Endothelial cell of umbilical vein (primary cell): Measurements from ENCODE around the gene COLGALT1. TPM values are rescaled to one million over a fixed set of nuclear protein-coding genes. Genes with fewer than 3 reads are reported as not detected.

Source experiments
- BruUV-seq: library from RNA; stranded (reverse); fragments of 400-500 nt; replicated peaks from 2 replicates; lab custom pipeline; 2021; lab: Mats Ljungman, UMichigan
- CTCF ChIA-PET: fragments of 300-600, 350-600 bp; sonication (Branson Sonifier 250); formaldehyde crosslinking; loops from one replicate; lab custom pipeline; 2021; ENCODE audit warnings: antibody characterized with exemption, inconsistent platforms; lab: Charles Lee
- POLR2A ChIA-PET: fragments of 300-600, 350-600 bp; sonication (Branson Sonifier 250); formaldehyde crosslinking; loops from one replicate; lab custom pipeline; 2021; ENCODE audit warnings: antibody characterized with exemption, inconsistent platforms; lab: Charles Lee
- DNase-seq: peaks from one replicate; pipeline ENCODE4 v3.0.0-alpha.2; 2011; ENCODE audit warnings: low read depth, low spot score
- FAIRE-seq: peaks from 2 replicates; lab custom pipeline; 2011; peaks lifted over from hg19 to GRCh38; lab: Jason Lieb, UNC
- H2AFZ ChIP-seq: 2 replicates; pipeline ENCODE4 v1.6.0; 2012; ENCODE audit warnings: low read depth, low read length, control low read depth, inconsistent platforms
- H3K27ac ChIP-seq: 2 replicates; pipeline ENCODE4 v1.5.1; 2011; ENCODE audit warnings: low read depth, mild to moderate bottlenecking, control low read depth, low read length, moderate library complexity; ENCODE audit not compliant: insufficient read depth
- H3K27me3 ChIP-seq, 2 experiments: 2 replicates each; pipeline versions ENCODE4 v1.6.0 to v1.6.1; 2011; ENCODE audit warnings: low read length in 2 of 2, mixed read lengths in 1 of 2; ENCODE audit not compliant: control insufficient read depth in 2 of 2, insufficient read depth in 2 of 2
- H3K36me3 ChIP-seq, 2 experiments: 2 replicates in 1 of 2; 3 replicates in 1 of 2; pipeline ENCODE4 v1.5.1; 2011; ENCODE audit warnings: low read length in 2 of 2, mild to moderate bottlenecking in 1 of 2, moderate library complexity in 1 of 2; ENCODE audit not compliant: control insufficient read depth in 2 of 2, insufficient read depth in 2 of 2; ENCODE audit errors: extremely low read depth in 1 of 2
- H3K4me1 ChIP-seq: 3 replicates; pipeline ENCODE4 v1.5.1; 2011; ENCODE audit warnings: mild to moderate bottlenecking, low read length; ENCODE audit not compliant: control insufficient read depth, insufficient read depth; ENCODE audit errors: extremely low read depth
- H3K4me2 ChIP-seq: 2 replicates; pipeline ENCODE4 v1.6.1; 2011; ENCODE audit warnings: low read length, control low read depth, mixed read lengths; ENCODE audit not compliant: insufficient read depth
- H3K4me3 ChIP-seq, 3 experiments: fragments of 200-600 bp in 1 of 3; sonication (generic), shearing (Covaris generic) in 1 of 3; replicated peaks in 1 of 3; 2 replicates each; pipeline ENCODE4 v1.5.1; 2011 to 2016; ENCODE audit warnings: control low read depth in 3 of 3, low read length in 3 of 3, mild to moderate bottlenecking in 2 of 3, inconsistent platforms in 1 of 3, low read depth in 1 of 3, moderate library complexity in 1 of 3; ENCODE audit not compliant: insufficient read depth in 1 of 3
- H3K79me2 ChIP-seq: 2 replicates; pipeline ENCODE4 v1.6.0; 2012; ENCODE audit warnings: low read length, inconsistent platforms; ENCODE audit not compliant: control insufficient read depth, insufficient read depth
- H3K9ac ChIP-seq: replicated peaks from 2 replicates; pipeline ENCODE3; 2011; ENCODE audit warnings: low read length, control low read depth; ENCODE audit not compliant: insufficient read depth; ENCODE audit errors: extremely low read depth
- H3K9me1 ChIP-seq: replicated peaks from 3 replicates; pipeline ENCODE4 v1.6.0; 2011; ENCODE audit warnings: mild to moderate bottlenecking, low read length; ENCODE audit not compliant: control insufficient read depth, insufficient read depth; ENCODE audit errors: extremely low read depth
- H3K9me3 ChIP-seq: replicated peaks from 2 replicates; pipeline ENCODE4 v1.5.1; 2012; ENCODE audit warnings: low read length, inconsistent platforms; ENCODE audit not compliant: control insufficient read depth, insufficient read depth
- H4K20me1 ChIP-seq: replicated peaks from 2 replicates; pipeline ENCODE3; 2011; ENCODE audit warnings: mild to moderate bottlenecking, low read length; ENCODE audit not compliant: control insufficient read depth, insufficient read depth; ENCODE audit errors: extremely low read depth
- EZH2 ChIP-seq: IDR thresholded peaks from 2 replicates; pipeline ENCODE4 v1.6.1; 2012; ENCODE audit warnings: borderline replicate concordance, low read depth, mild to moderate bottlenecking, moderate library complexity, low read length, inconsistent platforms; ENCODE audit not compliant: severe bottlenecking
- FOS ChIP-seq: IDR thresholded peaks from 2 replicates; pipeline ENCODE4 v1.6.1; 2011; ENCODE audit warnings: mild to moderate bottlenecking, low read length, moderate library complexity, borderline replicate concordance; ENCODE audit not compliant: insufficient read depth
- GATA2 ChIP-seq: IDR thresholded peaks from 2 replicates; pipeline ENCODE4 v1.7.0; 2011; ENCODE audit warnings: low read depth, mild to moderate bottlenecking, moderate library complexity, mixed read lengths, low read length; ENCODE audit not compliant: insufficient read length, insufficient read depth
- JUN ChIP-seq: IDR thresholded peaks from 2 replicates; pipeline ENCODE4 v1.6.1; 2011; ENCODE audit warnings: borderline replicate concordance, low read depth; ENCODE audit not compliant: insufficient read length, insufficient read depth
- MYC ChIP-seq: IDR thresholded peaks from one replicate; pipeline ENCODE4 v1.6.1; 2011; ENCODE audit warnings: mild to moderate bottlenecking, low read depth, low read length
- POLR2A ChIP-seq: IDR thresholded peaks from 2 replicates; pipeline ENCODE4 v1.6.1; 2012; ENCODE audit warnings: low read depth, mild to moderate bottlenecking, control low read depth, low read length
- dilution Hi-C: fragments of 300-500 bp; cut with MboI; formaldehyde crosslinking; loops from one replicate; pipeline ENCODE4 v1.15.0; 2019; ENCODE audit warnings: low sequenced_read_pairs; ENCODE audit not compliant: extremely low pct_ligation_motif_present
- intact Hi-C: fragments of 100-400 bp; cut with micrococcal nuclease; formaldehyde crosslinking; loops from one replicate; pipeline ENCODE4 v1.10.0; 2022
- polyA plus RNA-seq, 4 experiments: library from polyadenylated mRNA; depleted of rRNA in 3 of 4; stranded (reverse) in 3 of 4; unstranded in 1 of 4; fragments of >200 nt; gene quantifications; 2 replicates each; pipeline versions ENCODE4 v1.2.1 to v1.2.3, GENCODE V29; 2011 to 2012; ENCODE audit warnings: missing spikeins in 1 of 4
- total RNA-seq: library from RNA; stranded (reverse); gene quantifications from 2 replicates; pipeline ENCODE4 v1.2.3, GENCODE V29; 2021
- TF ChIP-seq, protein P1 (sequence below): IDR thresholded peaks from 2 replicates; pipeline ENCODE4 v1.6.1; 2011; ENCODE audit not compliant: insufficient read depth, insufficient read length
- TF ChIP-seq, protein P2 (sequence below), 2 donors: IDR thresholded peaks; 1 replicate in 1 of 2; 2 replicates in 1 of 2; pipeline ENCODE4 v1.5.1; 2011; ENCODE audit warnings: low read length in 2 of 2, mild to moderate bottlenecking in 2 of 2, moderate library complexity in 2 of 2, control low read depth in 1 of 2, inconsistent platforms in 1 of 2, low read depth in 1 of 2; ENCODE audit not compliant: insufficient read depth in 1 of 2; ENCODE audit errors: extremely low read depth in 1 of 2

Gene COLGALT1
- total and polyA plus RNA-seq, 2 donors (not counting 3 experiments of a cell fraction or from before 2014, with no cell fraction given): 263 to 355 TPM

DNA sequence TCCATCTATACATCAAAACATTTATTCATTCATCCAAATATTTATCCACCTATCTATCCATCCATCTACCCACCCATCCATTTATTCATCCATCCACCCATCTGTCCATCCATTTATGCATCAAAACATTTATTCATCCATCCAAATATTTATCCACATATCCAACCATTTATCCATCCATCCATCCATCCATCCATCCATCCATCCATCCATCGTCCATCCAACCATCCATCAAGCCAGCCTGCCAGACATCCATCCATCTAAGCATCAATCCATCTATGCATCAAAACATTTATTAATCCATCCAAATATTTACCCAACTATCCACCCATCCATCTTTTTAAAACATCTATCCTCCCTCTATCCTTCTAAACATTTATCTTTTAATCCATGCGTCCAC, 70.5 kb downstream of the COLGALT1 start:
- H3K9me3 ChIP-seq: no peaks in the 10 kb centered on the region
- H3K9ac ChIP-seq: no peak overlapping the region
- H3K4me3 ChIP-seq: no peak overlapping the region
- dilution Hi-C loops (no loop called here), intact Hi-C loops (no loop called here)
- TF ChIP-seq FOS: no peak
- TF ChIP-seq, protein P1, sequence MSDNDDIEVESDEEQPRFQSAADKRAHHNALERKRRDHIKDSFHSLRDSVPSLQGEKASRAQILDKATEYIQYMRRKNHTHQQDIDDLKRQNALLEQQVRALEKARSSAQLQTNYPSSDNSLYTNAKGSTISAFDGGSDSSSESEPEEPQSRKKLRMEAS: no peak
- no peaks in the 10 kb centered on the region for H3K27me3 ChIP-seq
- H3K9me1 ChIP-seq: no peaks in the 10 kb centered on the region
- no peak overlapping the region for H3K27ac ChIP-seq
- FAIRE-seq (no peak), DNase-seq (no peak)
- BruUV-seq: no TSS peak
- no peaks in the 10 kb centered on the region for H3K79me2 ChIP-seq
- ChIA-PET POLR2A (no interaction called here), CTCF (no interaction called here)
- H2AFZ ChIP-seq: no peak overlapping the region
- H4K20me1 ChIP-seq: no peaks in the 10 kb centered on the region
- H3K36me3 ChIP-seq: no peaks in the 10 kb centered on the region
- H3K4me1 ChIP-seq: no peaks in the 10 kb centered on the region
- no peak overlapping the region for H3K4me2 ChIP-seq

GRCh38 chr19:17626456-17627015, 71.1 kb downstream of the COLGALT1 start:
- H3K79me2 ChIP-seq: no peaks in the 10 kb centered on the region
- FAIRE-seq: no peak
- dilution Hi-C loops (no loop called here), intact Hi-C loops (no loop called here)
- TF ChIP-seq MYC (no peak), POLR2A (no peak), FOS (no peak), JUN (no peak), GATA2 (no peak), EZH2 (no peak)
- TF ChIP-seq, protein P1: no peak
- TF ChIP-seq, protein P2, sequence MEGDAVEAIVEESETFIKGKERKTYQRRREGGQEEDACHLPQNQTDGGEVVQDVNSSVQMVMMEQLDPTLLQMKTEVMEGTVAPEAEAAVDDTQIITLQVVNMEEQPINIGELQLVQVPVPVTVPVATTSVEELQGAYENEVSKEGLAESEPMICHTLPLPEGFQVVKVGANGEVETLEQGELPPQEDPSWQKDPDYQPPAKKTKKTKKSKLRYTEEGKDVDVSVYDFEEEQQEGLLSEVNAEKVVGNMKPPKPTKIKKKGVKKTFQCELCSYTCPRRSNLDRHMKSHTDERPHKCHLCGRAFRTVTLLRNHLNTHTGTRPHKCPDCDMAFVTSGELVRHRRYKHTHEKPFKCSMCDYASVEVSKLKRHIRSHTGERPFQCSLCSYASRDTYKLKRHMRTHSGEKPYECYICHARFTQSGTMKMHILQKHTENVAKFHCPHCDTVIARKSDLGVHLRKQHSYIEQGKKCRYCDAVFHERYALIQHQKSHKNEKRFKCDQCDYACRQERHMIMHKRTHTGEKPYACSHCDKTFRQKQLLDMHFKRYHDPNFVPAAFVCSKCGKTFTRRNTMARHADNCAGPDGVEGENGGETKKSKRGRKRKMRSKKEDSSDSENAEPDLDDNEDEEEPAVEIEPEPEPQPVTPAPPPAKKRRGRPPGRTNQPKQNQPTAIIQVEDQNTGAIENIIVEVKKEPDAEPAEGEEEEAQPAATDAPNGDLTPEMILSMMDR (IDR thresholded peaks at IDR 0.05; ENCODE audit: extremely low read depth in 1 of 2, insufficient read depth in 1 of 2, low read depth in 1 of 2, low read length in 2 of 2): no peak
- H4K20me1 ChIP-seq: no peaks in the 10 kb centered on the region
- no peak overlapping the region for H3K27ac ChIP-seq
- no peaks in the 10 kb centered on the region for H3K4me1 ChIP-seq
- no peak overlapping the region for H3K4me2 ChIP-seq
- H3K9me1 ChIP-seq: no peaks in the 10 kb centered on the region
- H3K27me3 ChIP-seq: no peaks in the 10 kb centered on the region
- H2AFZ ChIP-seq: no peak overlapping the region
- CTCF ChIA-PET: interaction anchor here (0.9 kb wide), 1 partner anchor 11 kb away, joined by 3 read pairs; no protein-coding TSS in a partner anchor
- no TSS peak for BruUV-seq
- POLR2A ChIA-PET: no interaction called here
- H3K4me3 ChIP-seq: no peak overlapping the region
- no peak overlapping the region for H3K9ac ChIP-seq
- DNase-seq: no peak
- H3K9me3 ChIP-seq: no peaks in the 10 kb centered on the region
- H3K36me3 ChIP-seq: no peaks in the 10 kb centered on the region
